IPS-NIHi7 (cell line): Measurements from ENCODE around the gene CTU2.
"Not testable (repeated sequence)": the region's sequence is repeated elsewhere in the genome, so short reads cannot be mapped to it uniquely, and the experiment has no call there.

ENCODE experiments used
- DNase-seq: peaks from one replicate; pipeline ENCODE4 v3.0.0; 2012; ENCODE audit warnings: mixed read lengths; ENCODE audit errors: extremely low spot score

Gene CTU2

DNA sequence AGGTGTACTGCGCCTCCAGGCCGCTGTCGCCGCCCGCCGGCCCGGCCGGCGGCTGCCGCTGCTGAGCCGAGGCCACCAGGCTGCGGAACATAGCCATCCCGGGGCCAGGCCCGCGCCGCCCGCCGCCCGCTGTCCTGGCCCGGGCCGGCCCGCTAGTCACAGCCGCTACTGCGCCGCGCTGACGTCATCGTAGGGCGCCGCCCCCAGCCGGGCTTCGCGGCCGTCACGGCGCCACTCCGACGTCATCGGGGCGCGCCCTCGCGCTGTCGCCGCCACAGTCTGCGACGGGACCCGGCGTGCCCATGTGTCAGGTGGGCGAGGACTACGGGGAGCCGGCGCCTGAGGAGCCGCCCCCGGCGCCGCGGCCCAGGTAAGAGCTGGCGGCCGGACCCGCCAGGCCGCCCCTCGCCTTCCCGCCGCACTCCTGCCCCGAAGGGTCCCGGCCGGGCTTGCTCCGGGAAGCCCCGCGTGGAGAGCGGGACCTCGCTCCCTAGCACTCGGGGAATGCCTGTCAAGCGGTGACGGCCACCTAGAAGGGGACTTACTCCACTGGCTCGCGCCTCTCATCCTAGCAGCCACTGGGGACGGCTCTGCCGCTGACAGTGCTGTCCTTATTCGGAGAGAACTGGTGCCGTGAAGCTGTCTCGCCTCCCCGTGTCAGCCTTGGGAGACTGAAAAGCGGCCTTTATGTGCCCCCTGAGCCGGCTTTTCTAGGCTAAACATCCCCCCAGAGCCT lies at the start of gene CTU2, which contains the start of gene RNF166:
TSS of gene CTU2 (plus strand) at position 275 of the 736 bp plus-strand sequence. CDS start at position 303, 28 bp downstream.
TSS of gene RNF166 (minus strand) at position 180 of the 736 bp plus-strand sequence. CDS start at position 97, 83 bp downstream.
- DNase-seq, result peak; percentile 99

DNA sequence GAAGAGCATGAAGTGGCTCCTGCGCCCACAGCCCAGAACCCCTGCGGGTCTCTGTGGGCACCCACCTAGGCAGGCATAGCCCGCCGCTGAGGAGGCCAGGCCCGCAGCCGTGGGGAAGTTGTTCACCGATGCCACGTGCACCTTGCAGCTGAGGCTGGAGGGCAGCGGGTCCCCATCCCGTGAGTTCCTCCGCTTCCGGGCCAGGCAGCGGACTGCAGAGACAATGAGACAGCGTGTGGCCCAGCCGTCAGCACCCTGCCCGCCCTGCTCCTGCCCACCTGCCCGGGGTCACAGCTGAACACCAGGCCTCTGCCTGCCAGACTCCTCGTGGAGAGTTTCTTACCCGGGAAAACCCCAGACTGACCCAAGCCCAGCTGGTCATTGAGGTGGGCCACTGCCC lies 48.9 kb upstream of the CTU2 start:
- no peak for DNase-seq

DNA sequence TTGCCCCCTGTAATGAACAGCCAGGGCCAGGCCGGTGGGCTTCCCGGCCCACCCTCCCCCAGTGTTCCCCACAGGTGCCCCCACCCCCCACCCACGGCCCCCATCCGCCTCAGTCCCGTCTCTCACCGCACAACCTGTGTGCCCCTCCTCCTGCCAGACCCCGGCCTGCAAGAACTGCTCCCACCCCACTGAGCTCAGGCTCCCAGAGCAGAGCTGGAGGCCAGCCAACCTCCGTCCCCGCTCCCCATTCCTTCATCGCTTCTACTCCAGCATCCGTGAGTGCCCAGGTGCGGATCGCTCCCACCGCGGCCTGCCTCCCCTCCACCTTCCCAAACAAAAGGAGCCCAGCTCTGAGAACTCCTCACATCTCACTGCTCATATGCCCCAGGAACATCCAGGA lies 47.6 kb upstream of the CTU2 start:
- no peak for DNase-seq

DNA sequence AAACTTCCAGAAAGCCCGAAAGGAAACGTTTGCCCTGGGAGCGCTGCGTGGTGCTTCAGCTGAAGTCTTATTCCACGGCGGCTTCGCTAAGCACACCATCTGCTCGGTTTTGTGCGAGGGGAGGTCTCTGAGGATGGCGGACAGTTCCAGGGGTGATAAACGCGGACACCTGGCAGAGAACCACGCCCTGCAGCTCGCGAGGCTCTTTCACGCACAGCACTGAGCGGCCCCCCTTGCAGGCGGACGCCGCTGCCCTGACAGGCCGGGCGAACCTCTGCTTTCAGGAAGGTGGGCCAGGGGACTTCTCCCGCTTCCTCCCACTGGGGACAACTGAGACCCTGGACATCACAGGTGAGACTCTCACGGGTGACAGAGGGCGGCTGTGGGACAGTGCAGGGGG lies 47.1 kb upstream of the CTU2 start:
- no peak for DNase-seq

DNA sequence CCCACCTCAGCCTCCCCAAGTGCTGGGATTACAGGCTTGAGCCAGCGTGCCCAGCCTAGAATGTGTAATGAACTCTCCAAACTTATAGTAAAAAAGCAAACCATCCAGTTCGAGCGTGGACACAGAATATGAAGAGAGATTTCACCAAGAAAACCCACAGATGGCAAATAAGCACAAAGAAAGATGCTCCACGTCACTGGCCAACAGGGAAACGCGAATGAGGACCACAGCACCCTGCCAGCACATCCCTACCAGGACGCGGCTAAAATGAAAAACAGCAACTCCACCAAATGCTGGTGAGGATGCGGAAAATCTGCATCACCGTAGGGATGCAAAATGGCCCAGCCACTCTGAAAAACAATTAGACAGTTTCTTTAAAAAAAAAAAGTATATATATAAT lies 44.8 kb upstream of the CTU2 start:
- DNase-seq, result no peak

DNA sequence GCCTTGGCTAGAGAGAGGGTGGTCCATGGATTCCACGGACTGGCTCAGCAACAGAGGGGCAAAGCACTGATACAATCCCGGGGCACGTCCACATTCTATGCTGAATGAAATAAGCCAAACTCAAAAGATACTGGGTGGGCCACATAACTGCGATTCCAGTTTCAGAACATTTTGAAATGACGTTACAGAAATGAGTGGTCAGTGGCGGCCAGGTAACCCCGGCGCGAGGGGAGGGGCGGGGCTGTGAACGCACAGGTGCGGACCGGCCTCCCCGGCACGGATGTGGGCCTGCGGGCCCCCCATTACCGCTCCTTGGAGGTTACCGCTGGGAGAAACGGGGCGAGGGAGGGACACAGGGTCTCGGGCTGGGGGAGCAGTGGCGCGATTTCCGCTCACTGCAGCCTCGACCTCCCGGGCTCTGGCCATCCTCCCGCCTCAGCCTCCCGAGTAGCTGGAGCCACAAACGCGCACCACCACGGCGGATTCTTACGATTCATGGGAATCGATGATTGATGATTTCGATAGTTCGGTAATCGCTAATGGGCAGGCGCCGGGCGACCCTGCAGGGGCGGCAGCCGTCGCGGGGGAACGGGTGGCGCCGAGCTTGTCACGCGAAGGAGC lies 44.0 kb upstream of the CTU2 start:
- DNase-seq, result no peak

DNA sequence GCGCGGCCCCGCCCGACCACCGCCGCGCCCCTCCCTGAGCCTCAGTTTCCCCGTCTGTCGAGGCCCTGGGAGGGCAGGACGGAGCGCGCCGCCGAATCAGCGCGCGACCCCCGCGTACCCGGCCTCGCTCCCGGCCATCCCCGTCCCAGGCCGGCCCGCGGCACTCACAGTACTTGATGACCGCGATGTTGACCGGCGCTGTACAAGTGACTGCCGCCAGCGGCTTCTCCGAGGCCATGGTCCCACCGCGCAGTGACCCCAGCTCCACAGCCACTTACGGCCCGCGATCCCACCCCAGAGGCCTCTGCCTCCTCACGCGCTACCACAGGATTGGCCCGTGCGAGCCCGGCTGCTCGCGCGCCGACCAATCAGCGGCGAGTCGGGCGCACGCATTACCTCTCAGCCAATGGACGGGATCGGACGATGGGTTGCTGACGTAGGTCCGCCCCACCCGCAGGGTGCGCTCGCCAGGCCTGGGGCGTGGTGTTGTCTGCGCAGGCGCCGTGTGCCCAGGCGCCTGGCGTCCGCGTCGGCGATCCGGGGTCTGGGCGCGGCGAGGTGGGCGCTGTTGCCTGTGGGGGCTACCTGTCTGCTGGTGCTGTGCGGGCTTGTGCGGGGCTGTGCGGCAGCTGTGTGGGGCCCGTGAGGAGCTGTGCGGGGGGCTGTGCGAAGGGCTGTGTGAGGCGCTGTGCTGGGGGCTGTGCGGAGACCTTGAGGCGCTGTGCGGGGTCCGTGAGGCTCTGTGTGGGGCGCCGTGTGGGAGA lies 43.3 kb upstream of the CTU2 start, which contains the start of gene MVD:
TSS of gene MVD (minus strand) at position 249 of the 764 bp plus-strand sequence. CDS start at position 238, 11 bp downstream.
- peak; percentile 100 for DNase-seq

DNA sequence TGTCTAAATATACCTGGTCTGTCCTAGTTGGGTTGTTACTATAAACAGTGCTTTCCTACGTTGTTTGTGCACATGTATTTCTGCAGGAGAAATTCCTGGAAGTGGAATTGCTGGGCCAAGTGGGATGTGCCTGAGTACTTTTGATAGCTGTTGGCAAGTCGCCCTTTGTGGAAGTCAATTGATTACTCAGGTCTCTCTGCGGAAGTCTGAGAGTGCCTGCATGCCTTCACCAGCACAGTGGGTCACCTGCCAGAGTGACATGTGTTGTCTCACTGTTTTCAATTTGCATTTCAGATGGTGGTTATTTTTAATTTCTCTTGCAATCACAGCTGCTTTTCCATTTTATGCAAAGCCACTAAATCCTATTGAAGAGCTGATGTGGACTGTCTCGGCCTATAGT lies 41.2 kb upstream of the CTU2 start:
- DNase-seq, result no peak

DNA sequence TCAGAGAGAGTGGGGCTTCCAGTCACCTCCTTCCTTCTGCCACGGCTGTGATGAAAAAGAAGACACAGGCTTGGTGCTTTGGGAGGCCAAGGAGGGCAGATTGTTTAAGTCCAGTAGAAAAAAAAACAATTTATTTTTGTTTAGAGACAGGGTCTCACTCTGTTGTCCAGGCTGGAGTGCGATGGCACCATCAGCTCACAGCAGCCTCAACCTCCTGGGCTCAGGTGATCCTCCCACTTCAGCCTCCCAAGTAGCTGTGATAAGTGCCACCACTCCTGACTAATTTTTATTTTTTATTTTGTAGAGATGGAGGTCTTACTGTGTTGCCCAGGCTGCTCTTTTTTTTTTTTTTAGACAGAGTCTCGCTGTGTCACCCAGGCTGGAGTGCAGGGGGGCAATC lies 40.7 kb upstream of the CTU2 start:
- DNase-seq, result no peak

DNA sequence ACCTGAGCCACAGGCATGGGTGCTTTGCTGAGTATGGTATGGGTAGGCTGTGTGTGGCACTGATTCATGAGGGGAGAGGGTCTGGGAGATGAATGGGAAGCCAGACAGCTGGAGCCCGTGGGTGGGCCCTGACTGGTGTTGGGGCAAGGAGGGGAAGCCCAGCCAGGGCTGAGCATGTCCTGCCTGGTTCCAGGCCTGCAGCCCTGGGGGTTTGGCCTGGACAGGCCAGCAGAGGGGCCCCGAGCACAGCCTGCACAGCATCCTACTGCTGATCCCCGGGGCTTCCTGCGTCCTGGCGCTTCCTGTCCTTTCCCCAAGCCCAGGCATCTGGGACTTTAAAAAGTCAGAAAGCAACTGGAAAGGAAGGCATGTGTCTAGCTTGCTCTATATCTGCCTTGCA lies 38.8 kb upstream of the CTU2 start:
- DNase-seq, result no peak

DNA sequence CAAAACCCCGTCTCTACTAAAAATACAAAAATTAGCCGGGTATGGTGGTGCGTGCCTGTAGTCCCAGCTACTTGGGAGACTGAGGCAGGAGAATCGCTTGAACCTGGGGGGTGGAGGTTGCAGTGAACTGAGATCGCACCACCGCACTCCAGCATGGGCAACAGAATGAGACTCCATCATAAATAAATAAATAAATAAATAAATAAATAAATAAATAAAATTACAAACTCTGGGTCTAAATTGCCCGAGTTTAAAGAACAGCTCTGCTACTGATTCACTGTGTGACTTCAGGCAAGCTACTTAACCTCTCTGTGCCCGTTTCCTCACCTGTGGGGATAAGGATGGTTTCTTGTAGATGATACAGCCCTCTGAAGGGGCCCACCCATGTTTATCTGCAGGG lies 36.8 kb upstream of the CTU2 start:
- DNase-seq, result not testable (repeated sequence)

DNA sequence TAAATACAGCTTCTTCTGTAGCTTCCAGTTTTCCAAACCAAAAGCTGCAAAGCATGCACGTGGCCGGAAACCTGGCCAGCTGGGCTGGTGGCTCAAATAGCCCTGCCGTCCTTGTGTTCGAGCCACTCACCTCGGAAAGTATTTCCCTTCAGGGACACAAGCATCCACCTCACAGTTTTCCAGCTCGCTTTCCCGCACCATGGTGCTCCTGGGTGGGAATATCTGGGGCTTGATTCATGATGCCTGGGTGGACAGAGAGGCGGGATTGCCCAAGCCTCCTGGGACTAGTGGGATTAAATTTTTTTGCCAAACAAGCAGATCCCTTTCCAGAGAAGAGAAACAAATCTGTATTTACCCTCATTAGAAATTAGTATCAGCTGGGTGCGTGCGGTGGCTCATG lies 36.3 kb upstream of the CTU2 start:
- DNase-seq, result no peak

DNA sequence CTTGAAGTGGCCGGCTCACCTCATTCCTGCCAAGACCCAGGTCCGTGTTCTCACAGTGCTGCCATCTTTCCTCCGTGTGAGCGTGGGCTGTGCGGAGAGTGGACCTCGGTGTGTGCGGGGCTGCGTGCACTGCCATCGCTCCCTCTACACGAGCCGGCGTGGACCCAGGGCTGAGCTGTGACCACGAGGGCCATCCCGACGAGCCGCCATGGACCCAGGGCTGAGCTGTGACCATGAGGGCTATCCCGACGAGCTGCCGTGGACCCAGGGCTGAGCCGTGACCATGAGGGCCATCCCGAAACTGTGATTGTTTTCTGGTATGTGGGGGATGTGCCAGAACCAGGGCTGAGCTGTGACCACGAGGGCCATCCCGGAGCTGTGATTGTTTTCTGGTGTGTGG lies 34.5 kb upstream of the CTU2 start:
- DNase-seq, result no peak

DNA sequence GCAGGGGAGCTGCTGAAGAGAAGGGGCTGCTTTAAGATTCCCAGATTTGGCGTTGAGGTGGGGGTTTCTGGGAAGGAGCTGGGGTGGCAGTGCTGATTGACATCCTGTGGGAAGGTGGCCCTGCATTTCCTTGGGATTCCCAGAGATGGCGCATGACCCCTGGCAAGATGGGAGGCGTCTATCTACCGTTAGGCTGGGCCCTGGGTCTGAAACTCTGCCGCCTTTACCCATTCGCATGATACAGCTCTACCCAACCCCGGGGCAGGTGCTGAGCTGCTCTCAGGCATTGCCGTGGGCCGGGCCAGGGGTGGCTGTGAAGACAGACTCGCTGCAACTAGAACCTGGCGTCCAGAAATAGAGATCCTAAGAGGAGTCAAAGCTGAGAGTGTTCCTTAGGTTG lies 33.5 kb upstream of the CTU2 start:
- peak; percentile 86 for DNase-seq

DNA sequence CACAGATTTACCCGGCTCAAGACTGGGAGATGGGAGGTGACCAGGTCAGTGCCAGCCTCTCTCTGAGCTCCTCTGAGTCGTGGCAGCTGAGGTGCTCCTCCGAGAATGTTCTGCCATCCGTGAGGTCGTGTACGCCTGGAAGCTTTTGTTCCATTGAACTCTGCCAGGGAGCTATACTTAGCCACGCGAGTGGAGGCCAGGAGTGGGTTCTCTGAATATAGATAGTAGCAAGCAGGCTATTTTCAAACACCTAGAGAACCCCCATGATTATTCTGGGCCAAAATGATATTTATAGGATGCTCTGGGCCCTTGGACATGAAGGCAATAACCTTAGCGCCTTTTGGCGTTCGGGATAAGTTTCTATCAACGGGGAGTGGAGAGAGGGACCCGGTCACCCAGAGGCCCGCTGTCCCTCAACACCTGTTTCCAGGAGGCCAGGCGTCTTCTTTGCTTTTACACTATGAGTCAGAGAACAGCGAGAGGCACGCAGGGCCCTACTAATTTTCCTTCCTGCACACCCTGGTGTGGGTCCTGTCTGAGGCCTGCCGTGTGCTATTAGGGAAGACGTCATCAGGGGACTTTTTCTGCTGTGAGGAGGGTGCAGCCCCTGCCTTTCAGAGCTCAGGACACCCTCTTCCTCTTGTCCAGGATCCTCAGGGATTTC lies 32.5 kb upstream of the CTU2 start:
- DNase-seq, result no peak

DNA sequence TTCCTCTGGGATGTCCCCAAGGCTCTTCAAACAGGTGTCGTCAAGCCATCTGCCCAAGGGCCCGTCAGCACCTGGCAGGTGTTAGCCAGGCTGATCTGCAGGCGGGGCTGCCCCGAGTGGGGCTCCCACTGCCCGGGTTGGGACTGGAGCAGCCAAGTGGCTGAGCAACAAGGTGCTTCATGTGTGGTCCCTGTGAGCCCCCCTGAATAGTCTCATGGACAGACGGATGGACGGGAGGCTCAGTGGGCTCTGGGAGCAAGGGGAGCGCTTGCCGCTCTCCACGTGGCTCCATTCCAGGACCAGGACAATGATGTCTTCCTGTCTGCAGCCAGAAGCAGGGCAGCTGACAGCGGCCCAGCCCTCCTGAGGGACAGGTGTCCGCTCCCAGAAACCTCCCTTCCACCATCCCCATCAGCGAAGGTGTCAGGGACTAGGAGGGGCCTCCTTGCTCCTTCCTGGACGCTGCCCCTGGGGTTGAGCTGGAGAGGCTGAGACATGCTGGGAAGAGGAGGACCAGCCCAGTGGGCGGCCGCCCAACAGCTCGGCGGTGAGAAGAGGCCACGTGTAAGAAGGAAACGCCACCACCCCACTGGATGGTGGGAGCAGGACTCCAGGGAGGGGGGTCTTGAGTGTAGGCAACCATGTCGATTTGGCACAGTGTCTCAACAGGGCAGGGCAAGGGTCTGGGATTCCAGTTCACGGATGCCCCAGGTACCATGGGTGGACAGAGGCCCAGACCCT lies 29.6 kb upstream of the CTU2 start:
- DNase-seq, result no peak

DNA sequence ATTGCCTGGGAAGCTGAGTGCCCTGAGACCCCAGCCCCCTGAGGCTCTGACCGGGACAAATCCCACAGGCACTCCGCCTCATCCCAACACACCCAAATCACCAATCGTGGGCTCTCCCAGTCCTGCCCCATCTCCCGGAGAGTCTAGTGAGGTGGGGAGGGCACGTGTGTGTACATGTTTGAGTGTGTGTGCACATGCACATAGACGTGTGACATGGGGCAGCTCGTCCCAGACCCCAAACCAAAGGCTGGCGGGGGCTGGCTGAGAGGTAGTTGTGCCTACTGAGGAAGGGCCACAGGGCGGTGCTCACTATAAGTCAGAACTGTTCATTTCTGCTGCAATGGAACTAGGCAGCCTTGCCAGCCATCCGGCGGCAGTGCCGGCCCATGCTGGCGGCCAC lies 28.6 kb upstream of the CTU2 start:
- DNase-seq, result no peak

DNA sequence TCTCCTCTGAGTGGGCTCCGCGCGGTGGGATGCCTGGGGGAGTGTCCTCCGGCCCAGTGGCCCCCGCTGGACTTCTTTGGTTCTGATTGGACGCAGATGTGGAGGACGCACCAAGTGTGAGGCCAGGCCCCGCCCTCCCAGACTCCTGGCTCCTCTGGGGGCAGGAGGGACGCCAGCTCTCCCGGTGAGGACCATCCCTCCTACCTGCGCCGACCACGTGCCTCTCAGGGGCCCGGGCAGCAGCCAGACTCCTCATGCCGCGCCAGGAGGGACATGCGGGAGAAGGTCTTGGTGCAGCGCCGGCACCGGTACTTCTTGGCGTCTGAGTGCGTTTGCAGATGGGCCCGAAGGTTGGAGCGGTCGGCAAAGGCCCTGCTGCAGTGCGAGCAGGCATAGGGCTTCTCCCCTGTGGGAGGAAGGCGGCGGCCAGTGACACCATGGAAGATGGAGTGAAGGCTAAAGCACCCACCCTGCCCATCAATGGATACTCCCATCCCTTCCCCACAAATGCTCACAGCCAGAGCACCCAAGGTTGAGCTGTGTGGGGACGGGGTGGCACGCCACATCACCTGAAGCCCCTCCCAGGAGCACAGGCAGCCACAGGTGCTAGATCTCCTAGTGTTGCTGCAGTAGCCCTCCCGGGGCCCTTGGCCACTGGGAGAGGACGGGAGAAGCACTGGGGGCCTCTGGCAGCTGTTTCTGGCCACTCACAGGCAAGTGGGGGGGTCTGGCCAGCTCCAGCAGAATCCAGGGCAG lies 27.9 kb upstream of the CTU2 start:
- no peak for DNase-seq

DNA sequence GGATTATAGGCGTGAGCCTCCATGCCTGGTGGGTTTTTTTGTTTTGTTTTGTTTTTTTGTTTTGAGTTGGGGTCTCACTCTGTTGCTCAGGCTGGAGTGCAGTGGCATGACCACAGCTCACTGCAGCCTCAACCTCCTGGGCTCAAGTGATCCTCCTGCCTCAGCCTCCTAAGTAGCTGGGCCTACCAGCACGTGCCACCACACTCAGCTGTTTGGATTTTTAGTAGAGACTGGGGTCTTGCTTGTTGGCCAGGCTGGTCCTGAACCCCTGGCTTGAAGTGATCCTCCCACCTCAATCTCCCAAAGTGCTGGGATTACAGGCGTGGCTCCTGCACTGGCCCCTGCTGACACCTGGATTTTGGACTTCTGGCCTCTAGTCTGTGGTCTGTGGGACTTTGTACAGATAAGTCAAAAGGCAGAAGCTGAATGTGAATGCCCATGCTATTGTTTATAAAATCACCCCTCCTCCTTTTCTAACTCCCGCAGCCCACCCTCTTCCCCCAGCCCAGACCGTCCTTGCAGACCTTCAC lies 25.7 kb upstream of the CTU2 start:
- DNase-seq, result no peak

DNA sequence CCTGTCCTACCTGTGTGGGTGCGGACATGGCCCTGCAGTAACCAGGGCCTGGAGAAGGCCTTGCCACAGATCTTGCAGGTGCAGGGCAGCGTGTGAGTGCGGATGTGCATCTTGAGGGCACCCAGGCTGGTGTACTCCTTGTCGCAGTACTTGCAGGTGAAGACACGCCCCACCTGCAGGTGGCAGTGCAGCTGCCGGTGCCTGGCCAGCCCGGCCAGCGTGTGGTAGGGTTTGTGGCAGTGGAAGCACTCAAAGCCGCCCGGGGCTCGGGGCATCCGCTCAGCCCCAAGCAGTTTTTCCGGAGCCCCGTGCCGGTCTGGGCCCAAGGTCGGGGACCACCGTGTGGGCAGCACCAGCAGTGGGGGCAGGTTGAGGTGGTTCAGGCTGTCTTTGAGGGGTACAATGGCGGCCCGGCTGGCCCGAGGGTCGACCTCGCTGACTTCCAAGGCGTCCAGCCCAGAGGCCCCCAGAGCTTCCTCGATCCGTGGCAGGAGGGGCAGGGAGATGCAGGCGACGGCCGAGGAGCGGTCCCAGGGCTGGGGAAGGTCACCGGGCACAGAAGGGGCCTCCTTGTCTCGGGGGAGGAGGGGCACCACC lies 25.1 kb upstream of the CTU2 start:
- peak; percentile 75 for DNase-seq
